ENCODE data around the gene SCCPDH.
A peak's percentile ranks its signal among the peaks of the same experiment; 100 is the strongest.
"Not testable (repeated sequence)": the region's sequence is repeated elsewhere in the genome, so short reads cannot be mapped to it uniquely, and the experiment has no call there.

SCCPDH gene

GRCh38 chr1:246689409-246690008 lies 34.7 kb upstream of the SCCPDH start:
- Histone ChIP-seq H3K4me1 (ENCODE audit: control insufficient read depth in 2 of 2, insufficient read depth in 2 of 2, low read length in 2 of 2) (peaks cover 0 to 12% of the 10 kb centered on the region in 2 donors), H3K27me3 (ENCODE audit: control insufficient read depth in 2 of 2, insufficient read depth in 2 of 2, low read length in 2 of 2) (no peaks in the 10 kb centered on the region), H3K9ac (ENCODE audit: low read depth in 1 of 2, low read length in 2 of 2) (peak overlapping the region; percentile 34 to 65), H3K36me3 (ENCODE audit: control insufficient read depth in 2 of 2, insufficient read depth in 2 of 2, low read length in 2 of 2) (no peaks in the 10 kb centered on the region), H3K27ac (ENCODE audit: low read depth in 2 of 2, low read length in 2 of 2) (peak overlapping the region; percentile 37 to 48), H3K9me3 (ENCODE audit: control insufficient read depth in 2 of 2, low read length in 2 of 2) (peaks cover 0 to 5% of the 10 kb centered on the region in 2 donors), H3K4me3 (ENCODE audit: low read length in 2 of 2) (peak overlapping the region; percentile 60 to 62)

- peak overlapping the region in 1 of 2 donors; percentile 37 for H3K27ac ChIP-seq (ENCODE audit: low read depth in 2 of 2, low read length in 2 of 2)
Measured at GRCh38 chr1:246690100-246690499, 34.1 kb upstream of the SCCPDH start.

GRCh38 chr1:246691622-246692495 lies 32.4 kb upstream of the SCCPDH start:
- H3K27me3 ChIP-seq (ENCODE audit: control insufficient read depth in 2 of 2, insufficient read depth in 2 of 2, low read length in 2 of 2): no peaks in the 10 kb centered on the region
- no peak overlapping the region for H3K9ac ChIP-seq (ENCODE audit: low read depth in 1 of 2, low read length in 2 of 2)
- peaks cover 0 to 5% of the 10 kb centered on the region in 2 donors for H3K9me3 ChIP-seq (ENCODE audit: control insufficient read depth in 2 of 2, low read length in 2 of 2)
- H3K4me3 ChIP-seq (ENCODE audit: low read length in 2 of 2): no peak overlapping the region
- H3K36me3 ChIP-seq (ENCODE audit: control insufficient read depth in 2 of 2, insufficient read depth in 2 of 2, low read length in 2 of 2): no peaks in the 10 kb centered on the region
- H3K4me1 ChIP-seq (ENCODE audit: control insufficient read depth in 2 of 2, insufficient read depth in 2 of 2, low read length in 2 of 2): peaks cover 2 to 19% of the 10 kb centered on the region in 2 donors
- H3K27ac ChIP-seq (ENCODE audit: low read depth in 2 of 2, low read length in 2 of 2): no peak overlapping the region

More at GRCh38 chr1:246690100-246690499, 34.1 kb upstream of the SCCPDH start:
- Histone ChIP-seq H3K27me3 (ENCODE audit: control insufficient read depth in 2 of 2, insufficient read depth in 2 of 2, low read length in 2 of 2) (no peaks in the 10 kb centered on the region), H3K36me3 (ENCODE audit: control insufficient read depth in 2 of 2, insufficient read depth in 2 of 2, low read length in 2 of 2) (no peaks in the 10 kb centered on the region), H3K9me3 (ENCODE audit: control insufficient read depth in 2 of 2, low read length in 2 of 2) (peaks cover 0 to 5% of the 10 kb centered on the region in 2 donors), H3K9ac (ENCODE audit: low read depth in 1 of 2, low read length in 2 of 2) (peak overlapping the region; percentile 15 to 65), H3K4me3 (ENCODE audit: low read length in 2 of 2) (peak overlapping the region; percentile 60 to 62), H3K4me1 (ENCODE audit: control insufficient read depth in 2 of 2, insufficient read depth in 2 of 2, low read length in 2 of 2) (peaks cover 0 to 12% of the 10 kb centered on the region in 2 donors)

- not testable (repeated sequence) for H3K4me3 ChIP-seq (ENCODE audit: low read length in 2 of 2); H3K27ac ChIP-seq (ENCODE audit: low read depth in 2 of 2, low read length in 2 of 2); H3K9me3 ChIP-seq (ENCODE audit: control insufficient read depth in 2 of 2, low read length in 2 of 2); H3K36me3 ChIP-seq (ENCODE audit: control insufficient read depth in 2 of 2, insufficient read depth in 2 of 2, low read length in 2 of 2); H3K27me3 ChIP-seq (ENCODE audit: control insufficient read depth in 2 of 2, insufficient read depth in 2 of 2, low read length in 2 of 2); H3K9ac ChIP-seq (ENCODE audit: low read depth in 1 of 2, low read length in 2 of 2)
- H3K4me1 ChIP-seq (ENCODE audit: control insufficient read depth in 2 of 2, insufficient read depth in 2 of 2, low read length in 2 of 2): peaks cover 13 to 27% of the 10 kb centered on the region in 2 donors
Measured at GRCh38 chr1:246694213-246694895, 29.9 kb upstream of the SCCPDH start.

GRCh38 chr1:246695136-246695535 lies 29.1 kb upstream of the SCCPDH start:
- Histone ChIP-seq H3K9me3 (ENCODE audit: control insufficient read depth in 2 of 2, low read length in 2 of 2) (peaks cover 0 to 5% of the 10 kb centered on the region in 2 donors), H3K4me1 (ENCODE audit: control insufficient read depth in 2 of 2, insufficient read depth in 2 of 2, low read length in 2 of 2) (peaks cover 13 to 22% of the 10 kb centered on the region in 2 donors), H3K4me3 (ENCODE audit: low read length in 2 of 2) (no peak overlapping the region), H3K36me3 (ENCODE audit: control insufficient read depth in 2 of 2, insufficient read depth in 2 of 2, low read length in 2 of 2) (no peaks in the 10 kb centered on the region), H3K9ac (ENCODE audit: low read depth in 1 of 2, low read length in 2 of 2) (no peak overlapping the region), H3K27me3 (ENCODE audit: control insufficient read depth in 2 of 2, insufficient read depth in 2 of 2, low read length in 2 of 2) (no peaks in the 10 kb centered on the region), H3K27ac (ENCODE audit: low read depth in 2 of 2, low read length in 2 of 2) (no peak overlapping the region)

- H3K4me3 ChIP-seq (ENCODE audit: low read length in 2 of 2): no peak overlapping the region
- H3K9me3 ChIP-seq (ENCODE audit: control insufficient read depth in 2 of 2, low read length in 2 of 2): peaks cover 0 to 5% of the 10 kb centered on the region in 2 donors
- no peak overlapping the region for H3K9ac ChIP-seq (ENCODE audit: low read depth in 1 of 2, low read length in 2 of 2)
- no peaks in the 10 kb centered on the region for H3K36me3 ChIP-seq (ENCODE audit: control insufficient read depth in 2 of 2, insufficient read depth in 2 of 2, low read length in 2 of 2)
- no peaks in the 10 kb centered on the region for H3K27me3 ChIP-seq (ENCODE audit: control insufficient read depth in 2 of 2, insufficient read depth in 2 of 2, low read length in 2 of 2)
- H3K27ac ChIP-seq (ENCODE audit: low read depth in 2 of 2, low read length in 2 of 2): no peak overlapping the region
- H3K4me1 ChIP-seq (ENCODE audit: control insufficient read depth in 2 of 2, insufficient read depth in 2 of 2, low read length in 2 of 2): peaks cover 13 to 18% of the 10 kb centered on the region in 2 donors
Measured at GRCh38 chr1:246695666-246696065, 28.5 kb upstream of the SCCPDH start.

- H3K4me3 ChIP-seq (ENCODE audit: low read length in 2 of 2): peak overlapping the region; percentile 58 to 59
Measured at GRCh38 chr1:246698466-246699094, 25.6 kb upstream of the SCCPDH start.

GRCh38 chr1:246699095-246699735 lies 25.0 kb upstream of the SCCPDH start:
- H3K4me1 ChIP-seq (ENCODE audit: control insufficient read depth in 2 of 2, insufficient read depth in 2 of 2, low read length in 2 of 2): peaks cover 13 to 23% of the 10 kb centered on the region in 2 donors
- H3K27ac ChIP-seq (ENCODE audit: low read depth in 2 of 2, low read length in 2 of 2): peak overlapping the region in 1 of 2 donors; percentile 34
- H3K27me3 ChIP-seq (ENCODE audit: control insufficient read depth in 2 of 2, insufficient read depth in 2 of 2, low read length in 2 of 2): no peaks in the 10 kb centered on the region
- H3K9ac ChIP-seq (ENCODE audit: low read depth in 1 of 2, low read length in 2 of 2): peak overlapping the region; percentile 38 to 71
- peak overlapping the region; percentile 58 to 59 for H3K4me3 ChIP-seq (ENCODE audit: low read length in 2 of 2)
- peaks cover 0 to 3% of the 10 kb centered on the region in 2 donors for H3K9me3 ChIP-seq (ENCODE audit: control insufficient read depth in 2 of 2, low read length in 2 of 2)
- H3K36me3 ChIP-seq (ENCODE audit: control insufficient read depth in 2 of 2, insufficient read depth in 2 of 2, low read length in 2 of 2): no peaks in the 10 kb centered on the region

More at GRCh38 chr1:246698466-246699094, 25.6 kb upstream of the SCCPDH start:
- Histone ChIP-seq H3K36me3 (ENCODE audit: control insufficient read depth in 2 of 2, insufficient read depth in 2 of 2, low read length in 2 of 2) (no peaks in the 10 kb centered on the region), H3K4me1 (ENCODE audit: control insufficient read depth in 2 of 2, insufficient read depth in 2 of 2, low read length in 2 of 2) (peaks cover 13 to 18% of the 10 kb centered on the region in 2 donors), H3K9me3 (ENCODE audit: control insufficient read depth in 2 of 2, low read length in 2 of 2) (peaks cover 0 to 5% of the 10 kb centered on the region in 2 donors), H3K27me3 (ENCODE audit: control insufficient read depth in 2 of 2, insufficient read depth in 2 of 2, low read length in 2 of 2) (no peaks in the 10 kb centered on the region), H3K27ac (ENCODE audit: low read depth in 2 of 2, low read length in 2 of 2) (peak overlapping the region in 1 of 2 donors; percentile 34), H3K9ac (ENCODE audit: low read depth in 1 of 2, low read length in 2 of 2) (peak overlapping the region; percentile 38 to 71)

GRCh38 chr1:246703581-246703980 lies 20.6 kb upstream of the SCCPDH start:
- Histone ChIP-seq H3K9ac (ENCODE audit: low read depth in 1 of 2, low read length in 2 of 2) (peak overlapping the region; percentile 24 to 40), H3K9me3 (ENCODE audit: control insufficient read depth in 2 of 2, low read length in 2 of 2) (no peaks in the 10 kb centered on the region), H3K4me1 (ENCODE audit: control insufficient read depth in 2 of 2, insufficient read depth in 2 of 2, low read length in 2 of 2) (peaks cover 8 to 10% of the 10 kb centered on the region in 2 donors), H3K27ac (ENCODE audit: low read depth in 2 of 2, low read length in 2 of 2) (peak overlapping the region in 1 of 2 donors; percentile 39), H3K36me3 (ENCODE audit: control insufficient read depth in 2 of 2, insufficient read depth in 2 of 2, low read length in 2 of 2) (no peaks in the 10 kb centered on the region), H3K27me3 (ENCODE audit: control insufficient read depth in 2 of 2, insufficient read depth in 2 of 2, low read length in 2 of 2) (no peaks in the 10 kb centered on the region), H3K4me3 (ENCODE audit: low read length in 2 of 2) (no peak overlapping the region)
